ENCODE data around the gene PTBP3. TPM values are rescaled to one million over a fixed set of nuclear protein-coding genes. Genes with fewer than 3 reads are reported as not detected.

The PTBP3 gene
- 28.7 and 34.8 TPM in 2 replicates for polyA plus RNA-seq (2011; rRNA removed)
- polyA minus RNA-seq (2011; rRNA and poly(A)+ RNA removed) = 64.1 and 65.0 TPM in 2 replicates

- no peak for TF ChIP-seq CTCF (IDR thresholded peaks at IDR 0.05; ENCODE audit: low read depth, low read length)
- Histone ChIP-seq H3K4me3 (ENCODE audit: low read depth, low read length) (peak within 1 kb of the TSS; percentile 81), H3K27me3 (ENCODE audit: control insufficient read depth, insufficient read depth, low read length) (no peaks in the 10 kb centered on the region), H3K27ac (ENCODE audit: low read depth, low read length) (peak within 1 kb of the TSS; percentile 90), H3K9me3 (ENCODE audit: control insufficient read depth, insufficient read depth, low read length) (no peaks in the 10 kb centered on the region)
- ChIA-PET POLR2A (interaction anchor here (0.5 to 1.8 kb wide), 6 partner anchors 15 to 237 kb away, joined by 3 to 15 read pairs (median 4); partner anchors contain the start of gene HSDL2), CTCF (interaction anchor here (0.6 to 1.2 kb wide), 10 partner anchors 11 to 384 kb away, joined by 3 to 7 read pairs (median 3); no protein-coding TSS in a partner anchor)
- DNase-seq (ENCODE audit: low read depth, low spot score) = peak; percentile 24
Observed at GRCh38 chr9:112332977-112333638, at the start of gene PTBP3. PTBP3 (minus strand) TSS chr9:112333619; CDS start chr9:112297865, 35,754 bp downstream.

- Histone ChIP-seq H3K4me3 (ENCODE audit: low read depth, low read length) (no peak overlapping the region), H3K27ac (ENCODE audit: low read depth, low read length) (no peak overlapping the region), H3K27me3 (ENCODE audit: control insufficient read depth, insufficient read depth, low read length) (no peaks in the 10 kb centered on the region), H3K9me3 (ENCODE audit: control insufficient read depth, insufficient read depth, low read length) (no peaks in the 10 kb centered on the region)
- no peak for DNase-seq (ENCODE audit: low read depth, low spot score)
- ChIA-PET CTCF (no interaction called here), POLR2A (no interaction called here)
- TF ChIP-seq CTCF (IDR thresholded peaks at IDR 0.05; ENCODE audit: low read depth, low read length) = no peak
Observed at GRCh38 chr9:112382501-112383364, 49.3 kb upstream of the PTBP3 start.

GRCh38 chr9:112382066-112382465, 48.6 kb upstream of the PTBP3 start:
- POLR2A ChIA-PET = no interaction called here
- CTCF ChIA-PET = no interaction called here
- no peak for DNase-seq (ENCODE audit: low read depth, low spot score)
- H3K9me3 ChIP-seq (ENCODE audit: control insufficient read depth, insufficient read depth, low read length) = no peaks in the 10 kb centered on the region
- TF ChIP-seq CTCF (IDR thresholded peaks at IDR 0.05; ENCODE audit: low read depth, low read length) = no peak
- H3K4me3 ChIP-seq (ENCODE audit: low read depth, low read length) = no peak overlapping the region
- no peaks in the 10 kb centered on the region for H3K27me3 ChIP-seq (ENCODE audit: control insufficient read depth, insufficient read depth, low read length)
- no peak overlapping the region for H3K27ac ChIP-seq (ENCODE audit: low read depth, low read length)

- Histone ChIP-seq H3K4me3 (ENCODE audit: low read depth, low read length) (peak overlapping the region; percentile 89), H3K27me3 (ENCODE audit: control insufficient read depth, insufficient read depth, low read length) (no peaks in the 10 kb centered on the region), H3K9me3 (ENCODE audit: control insufficient read depth, insufficient read depth, low read length) (no peaks in the 10 kb centered on the region), H3K27ac (ENCODE audit: low read depth, low read length) (no peak overlapping the region)
- TF ChIP-seq CTCF (IDR thresholded peaks at IDR 0.05; ENCODE audit: low read depth, low read length) = no peak
- no peak for DNase-seq (ENCODE audit: low read depth, low spot score)
- CTCF ChIA-PET = interaction anchor here (1.0 to 1.9 kb wide), 3 partner anchors 283 to 337 kb away, joined by 4 to 17 read pairs (median 7); partner anchors contain the start of gene INIP
- POLR2A ChIA-PET = interaction anchor here (0.6 kb wide), 1 partner anchor 432 kb away, joined by 3 read pairs; no protein-coding TSS in a partner anchor
Observed at GRCh38 chr9:112380825-112381221, 47.4 kb upstream of the PTBP3 start.
